ENCODE measurements around the gene ADD2. TPM values are rescaled to one million over a fixed set of nuclear protein-coding genes. Genes with fewer than 3 reads are reported as not detected.

The ADD2 gene
- total and polyA plus RNA-seq, 2 donors (not counting 1 experiment from before 2014, with no cell fraction given) = 15.9 to 21.7 TPM

DNA sequence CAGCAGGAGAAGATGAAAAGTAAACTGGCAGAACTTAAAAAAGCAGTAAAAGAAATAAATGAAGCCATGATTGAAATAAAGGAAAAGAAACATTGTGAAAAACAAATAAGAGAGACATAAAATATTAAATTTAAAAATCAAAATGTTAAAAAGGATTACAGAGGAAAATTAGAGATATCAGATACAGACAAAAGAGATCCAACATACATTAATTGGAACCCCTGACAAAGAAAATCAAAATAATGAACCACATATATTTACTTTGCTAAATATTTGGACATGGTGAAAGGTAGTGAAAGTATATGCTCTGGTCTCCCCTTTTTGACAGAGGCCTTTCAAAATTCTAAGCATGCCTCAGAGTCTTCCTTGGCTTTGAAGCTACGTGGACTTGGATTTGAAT is 134.5 kb downstream of the ADD2 start:
- ATAC-seq (ENCODE audit: low read depth) (no peak), DNase-seq (no peak)
- 100% methylated on average over 1 of the region's 1 CpG for WGBS (ENCODE audit: insufficient coverage)
- no peaks in the 10 kb centered on the region for H3K36me3 ChIP-seq (replicated peaks in 1 of 2; ENCODE audit: control extremely low read depth in 1 of 2, control insufficient read depth in 1 of 2, extremely low read depth in 1 of 2, insufficient read depth in 2 of 2, low read length in 1 of 2)
- no peaks in the 10 kb centered on the region for H3K4me1 Mint-ChIP-seq
- peaks cover 41% of the 10 kb centered on the region for H3K27me3 Mint-ChIP-seq
- no peak overlapping the region for H3K27ac ChIP-seq (ENCODE audit: low read length in 2 of 2)
- intact Hi-C loops (cut with micrococcal nuclease) = no loop called here
- no peak overlapping the region for H3K4me3 ChIP-seq (ENCODE audit: control extremely low read depth in 1 of 5, extremely low read depth in 1 of 5, insufficient read depth in 1 of 5, low read depth in 2 of 5, low read length in 4 of 5)
- ChIA-PET CTCF (interaction anchor here (1.4 to 1.7 kb wide), 2 partner anchors 12 to 16 kb away, joined by 6 to 7 read pairs; no protein-coding TSS in a partner anchor), POLR2A (no interaction called here)
- peaks cover 0 to 3% (median 0%) of the 10 kb centered on the region in 4 experiments for H3K27me3 ChIP-seq (replicated peaks in 1 of 4; ENCODE audit: control extremely low read depth in 1 of 4, control insufficient read depth in 3 of 4, insufficient read depth in 4 of 4, low read length in 3 of 4)
- no peaks in the 10 kb centered on the region for H3K79me2 ChIP-seq (ENCODE audit: control insufficient read depth, insufficient read depth, low read length)
- H2AFZ ChIP-seq (ENCODE audit: insufficient read depth, low read depth, low read length, poor library complexity, severe bottlenecking) = no peak overlapping the region
- H3K4me1 ChIP-seq (ENCODE audit: control insufficient read depth in 2 of 2, insufficient read depth in 2 of 2, low read length in 2 of 2) = no peaks in the 10 kb centered on the region
- no peak overlapping the region for H3K9ac ChIP-seq (ENCODE audit: low read length)
- no peak overlapping the region for H3K4me2 ChIP-seq (replicated peaks; ENCODE audit: low read depth, low read length, poor library complexity, severe bottlenecking)
- peaks cover 0 to 3% (median 0%) of the 10 kb centered on the region in 3 donors for H3K9me3 ChIP-seq (ENCODE audit: control extremely low read depth in 1 of 3, control insufficient read depth in 2 of 3, insufficient read depth in 1 of 3, low read length in 2 of 3)
- H4K20me1 ChIP-seq (ENCODE audit: control insufficient read depth, insufficient read depth, low read length, poor library complexity, severe bottlenecking) = no peaks in the 10 kb centered on the region
- H3K27ac Mint-ChIP-seq = no peak overlapping the region
- H3K9me3 Mint-ChIP-seq (ENCODE audit: insufficient read depth) = peaks cover 3% of the 10 kb centered on the region
- no peak for TF ChIP-seq EZH2 (IDR thresholded peaks at IDR 0.05; ENCODE audit: borderline replicate concordance, insufficient read depth, low read depth, low read length, poor library complexity, severe bottlenecking)
- TF ChIP-seq, protein P1, sequence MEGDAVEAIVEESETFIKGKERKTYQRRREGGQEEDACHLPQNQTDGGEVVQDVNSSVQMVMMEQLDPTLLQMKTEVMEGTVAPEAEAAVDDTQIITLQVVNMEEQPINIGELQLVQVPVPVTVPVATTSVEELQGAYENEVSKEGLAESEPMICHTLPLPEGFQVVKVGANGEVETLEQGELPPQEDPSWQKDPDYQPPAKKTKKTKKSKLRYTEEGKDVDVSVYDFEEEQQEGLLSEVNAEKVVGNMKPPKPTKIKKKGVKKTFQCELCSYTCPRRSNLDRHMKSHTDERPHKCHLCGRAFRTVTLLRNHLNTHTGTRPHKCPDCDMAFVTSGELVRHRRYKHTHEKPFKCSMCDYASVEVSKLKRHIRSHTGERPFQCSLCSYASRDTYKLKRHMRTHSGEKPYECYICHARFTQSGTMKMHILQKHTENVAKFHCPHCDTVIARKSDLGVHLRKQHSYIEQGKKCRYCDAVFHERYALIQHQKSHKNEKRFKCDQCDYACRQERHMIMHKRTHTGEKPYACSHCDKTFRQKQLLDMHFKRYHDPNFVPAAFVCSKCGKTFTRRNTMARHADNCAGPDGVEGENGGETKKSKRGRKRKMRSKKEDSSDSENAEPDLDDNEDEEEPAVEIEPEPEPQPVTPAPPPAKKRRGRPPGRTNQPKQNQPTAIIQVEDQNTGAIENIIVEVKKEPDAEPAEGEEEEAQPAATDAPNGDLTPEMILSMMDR (IDR thresholded peaks at IDR 0.05) = no peak
- H3K4me3 Mint-ChIP-seq = no peak overlapping the region

DNA sequence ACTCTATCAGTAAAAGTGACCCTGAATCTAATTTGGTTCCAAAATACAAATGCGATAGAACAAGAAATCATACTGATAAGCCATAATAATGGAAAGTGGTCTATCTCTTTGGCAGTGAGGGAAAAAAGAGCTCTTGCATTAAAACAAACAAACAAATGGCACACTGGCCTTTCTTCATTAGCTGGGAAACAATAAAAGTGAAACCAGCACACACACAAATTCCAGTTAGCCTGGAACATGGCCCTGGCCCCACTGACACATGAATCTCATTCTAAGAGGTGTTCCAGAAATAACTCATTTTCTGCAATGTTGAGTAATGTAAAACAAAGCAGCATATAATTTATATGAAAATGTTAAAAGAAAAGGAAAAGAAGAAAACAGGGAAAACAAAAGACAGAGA is 135.0 kb downstream of the ADD2 start:
- no CpG with 5 or more reads among the region's 1 CpG for WGBS (ENCODE audit: insufficient coverage)
- Mint-ChIP-seq H3K9me3 (ENCODE audit: insufficient read depth) (peaks cover 3% of the 10 kb centered on the region), H3K27me3 (peaks cover 45% of the 10 kb centered on the region), H3K4me3 (no peak overlapping the region), H3K27ac (no peak overlapping the region), H3K4me1 (no peaks in the 10 kb centered on the region)
- Histone ChIP-seq H4K20me1 (ENCODE audit: control insufficient read depth, insufficient read depth, low read length, poor library complexity, severe bottlenecking) (no peaks in the 10 kb centered on the region), H3K27ac (ENCODE audit: low read length in 2 of 2) (no peak overlapping the region), H3K27me3 (replicated peaks in 1 of 4; ENCODE audit: control extremely low read depth in 1 of 4, control insufficient read depth in 3 of 4, insufficient read depth in 4 of 4, low read length in 3 of 4) (peaks cover 0 to 6% (median 0%) of the 10 kb centered on the region in 4 experiments), H3K36me3 (replicated peaks in 1 of 2; ENCODE audit: control extremely low read depth in 1 of 2, control insufficient read depth in 1 of 2, extremely low read depth in 1 of 2, insufficient read depth in 2 of 2, low read length in 1 of 2) (no peaks in the 10 kb centered on the region), H3K79me2 (ENCODE audit: control insufficient read depth, insufficient read depth, low read length) (no peaks in the 10 kb centered on the region), H3K9ac (ENCODE audit: low read length) (no peak overlapping the region), H3K4me2 (replicated peaks; ENCODE audit: low read depth, low read length, poor library complexity, severe bottlenecking) (no peak overlapping the region), H3K4me1 (ENCODE audit: control insufficient read depth in 2 of 2, insufficient read depth in 2 of 2, low read length in 2 of 2) (no peaks in the 10 kb centered on the region), H2AFZ (ENCODE audit: insufficient read depth, low read depth, low read length, poor library complexity, severe bottlenecking) (no peak overlapping the region), H3K9me3 (ENCODE audit: control extremely low read depth in 1 of 3, control insufficient read depth in 2 of 3, insufficient read depth in 1 of 3, low read length in 2 of 3) (peaks cover 0 to 3% (median 0%) of the 10 kb centered on the region in 3 donors), H3K4me3 (ENCODE audit: control extremely low read depth in 1 of 5, extremely low read depth in 1 of 5, insufficient read depth in 1 of 5, low read depth in 2 of 5, low read length in 4 of 5) (no peak overlapping the region)
- intact Hi-C loops (cut with micrococcal nuclease) = no loop called here
- CTCF ChIA-PET = interaction anchor here (1.7 kb wide), 1 partner anchor 16 kb away, joined by 7 read pairs; no protein-coding TSS in a partner anchor
- DNase-seq (no peak), ATAC-seq (ENCODE audit: low read depth) (no peak)
- POLR2A ChIA-PET = no interaction called here
- TF ChIP-seq EZH2 (IDR thresholded peaks at IDR 0.05; ENCODE audit: borderline replicate concordance, insufficient read depth, low read depth, low read length, poor library complexity, severe bottlenecking) = no peak
- TF ChIP-seq, protein P1 (IDR thresholded peaks at IDR 0.05) = no peak

Data from B cell (primary cell).